GM19035 (cell line): Measurements from ENCODE around the gene PCNX2.
A peak's percentile ranks its signal among the peaks of the same experiment; 100 is the strongest.

Experiments
- ATAC-seq: cut with Tn5 transposase; IDR thresholded peaks from one replicate; pipeline ENCODE4 v1.9.1; 2021; ENCODE audit not compliant: unreplicated experiment

PCNX2 gene

GRCh38 chr1:233268389-233269022 is 27.0 kb downstream of the PCNX2 start:
- ATAC-seq: no peak

DNA sequence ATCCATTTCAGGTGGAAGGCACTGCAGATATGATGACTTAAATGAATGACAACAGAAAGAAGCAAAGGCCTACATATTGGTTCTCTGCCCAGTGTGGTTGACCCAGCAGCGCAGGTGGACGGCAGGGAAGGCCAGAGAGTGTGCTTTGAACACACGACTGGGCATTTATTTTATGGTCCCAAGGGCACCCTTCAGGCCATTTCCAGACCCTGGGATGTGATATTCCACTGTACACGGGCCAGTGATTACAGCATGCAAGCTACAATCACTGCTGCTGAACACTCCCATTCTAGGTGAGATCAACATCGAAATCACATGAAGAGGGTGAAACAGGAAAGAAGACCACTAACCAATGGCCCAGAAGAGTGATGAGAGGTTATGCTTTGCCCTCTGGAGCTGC is 33.8 kb downstream of the PCNX2 start:
- peak; percentile 4 for ATAC-seq

DNA sequence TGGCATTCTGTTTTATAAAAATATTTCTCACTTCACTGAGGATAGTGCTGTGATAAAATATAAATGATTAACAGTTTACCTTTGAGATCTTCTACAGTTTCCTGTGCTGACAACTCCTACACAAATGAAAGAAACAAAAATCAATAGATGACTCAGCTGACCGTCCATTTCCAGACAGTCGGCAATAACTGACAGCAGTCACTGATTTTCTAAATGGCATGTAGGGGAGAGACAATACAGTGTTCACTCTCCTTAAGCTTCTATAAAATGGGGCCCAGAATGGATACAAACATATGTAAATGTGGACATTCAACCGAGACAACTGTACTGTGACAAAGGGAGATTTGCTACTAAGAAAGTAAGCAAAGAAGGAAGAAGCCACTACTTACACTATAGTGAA is 34.3 kb downstream of the PCNX2 start:
- ATAC-seq: peak; percentile 92

GRCh38 chr1:233257786-233258185 is 37.7 kb downstream of the PCNX2 start:
- no peak for ATAC-seq

DNA sequence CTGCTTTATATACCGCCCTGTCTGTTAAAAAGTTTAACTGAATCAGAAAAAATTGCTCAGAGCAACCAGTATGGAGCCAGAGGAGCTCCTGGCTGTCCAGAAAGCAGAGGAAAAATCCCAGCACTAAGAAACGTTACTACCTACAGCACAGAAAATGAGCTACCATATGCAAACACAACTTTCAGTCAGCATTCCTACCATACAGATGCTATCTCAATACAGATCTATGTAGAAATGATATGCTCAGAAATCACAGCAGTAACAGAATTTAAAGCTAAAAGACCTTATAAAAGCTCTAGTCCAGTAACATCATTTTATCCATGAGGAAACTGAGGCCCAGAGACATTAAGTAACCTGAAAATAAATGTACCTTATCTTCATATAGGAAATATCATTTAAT is 38.7 kb downstream of the PCNX2 start:
- ATAC-seq: no peak

- ATAC-seq: no peak
These were observed 39.3 kb downstream of the PCNX2 start for GRCh38 chr1:233256191-233256590.

DNA sequence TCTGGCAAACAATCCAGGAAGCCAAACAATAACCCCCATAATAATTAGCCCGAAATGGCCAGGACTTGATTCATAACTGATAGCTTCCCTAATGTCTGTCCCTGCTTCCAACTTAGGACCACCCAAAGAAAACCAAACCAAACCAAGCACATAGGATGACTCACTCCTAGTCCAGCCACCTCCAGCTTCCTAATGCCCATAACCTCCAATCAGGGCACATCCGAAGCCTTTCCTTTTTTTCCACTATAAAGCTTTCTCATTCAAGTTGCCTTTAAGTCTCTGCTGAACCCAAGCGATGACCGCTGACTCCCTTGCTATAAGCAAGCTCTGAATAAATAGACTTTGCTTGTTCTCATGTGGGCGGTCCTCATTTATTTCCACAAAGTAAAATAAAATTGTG is 40.4 kb downstream of the PCNX2 start:
- ATAC-seq: no peak

DNA sequence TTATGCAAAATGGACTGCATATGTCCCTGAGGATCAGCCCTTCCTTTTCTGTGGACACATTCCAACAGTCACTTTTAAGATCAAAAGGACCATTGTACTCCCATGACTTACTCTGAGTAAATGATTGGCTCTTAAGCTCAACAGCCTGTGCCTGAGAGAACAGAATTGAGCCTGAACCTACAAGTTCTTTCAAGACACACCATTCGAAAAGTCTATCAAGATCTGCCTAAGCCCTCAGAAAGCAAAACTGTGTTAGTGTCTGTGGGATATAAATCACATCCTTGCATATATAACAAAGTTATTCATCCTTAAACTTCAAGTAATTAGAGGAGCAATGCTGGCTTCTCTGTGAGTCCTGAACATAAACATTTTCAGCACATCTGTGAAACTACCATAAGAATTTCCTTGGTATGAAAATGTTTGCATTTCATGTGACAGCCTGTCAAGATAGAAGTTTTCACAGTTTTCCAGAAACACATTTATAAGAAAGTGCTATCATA is 41.6 kb downstream of the PCNX2 start:
- ATAC-seq: no peak

DNA sequence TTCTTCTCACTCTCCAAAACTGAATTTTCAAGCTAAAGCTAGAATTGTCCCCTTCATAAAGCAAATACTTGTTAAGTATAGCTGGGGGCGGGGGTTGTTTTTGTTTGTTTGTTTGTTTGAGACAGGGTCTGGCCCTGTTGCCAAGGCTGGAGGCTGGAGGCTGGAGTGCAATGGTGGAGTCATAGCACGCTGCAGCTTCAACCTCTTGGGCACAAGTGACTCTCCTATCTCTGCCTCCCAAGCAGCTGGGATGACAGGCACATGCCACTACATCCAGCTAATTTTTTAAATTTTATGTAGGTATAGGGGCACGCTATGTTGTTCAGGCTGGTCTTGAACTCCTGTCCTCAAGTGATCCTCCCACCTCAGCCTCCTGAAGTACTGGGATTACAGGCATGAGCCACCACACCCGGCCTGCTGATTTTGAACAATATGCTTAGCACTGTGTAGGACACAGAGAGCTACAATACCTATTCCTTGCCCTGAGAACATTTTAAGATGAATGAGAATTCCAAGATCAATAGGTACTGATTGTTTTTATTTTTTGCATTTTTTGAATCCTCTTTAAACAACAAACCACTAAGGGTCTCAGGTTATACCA is 42.2 kb downstream of the PCNX2 start:
- no peak for ATAC-seq

- ATAC-seq: no peak
These were observed 43.1 kb downstream of the PCNX2 start for GRCh38 chr1:233252441-233252840.

DNA sequence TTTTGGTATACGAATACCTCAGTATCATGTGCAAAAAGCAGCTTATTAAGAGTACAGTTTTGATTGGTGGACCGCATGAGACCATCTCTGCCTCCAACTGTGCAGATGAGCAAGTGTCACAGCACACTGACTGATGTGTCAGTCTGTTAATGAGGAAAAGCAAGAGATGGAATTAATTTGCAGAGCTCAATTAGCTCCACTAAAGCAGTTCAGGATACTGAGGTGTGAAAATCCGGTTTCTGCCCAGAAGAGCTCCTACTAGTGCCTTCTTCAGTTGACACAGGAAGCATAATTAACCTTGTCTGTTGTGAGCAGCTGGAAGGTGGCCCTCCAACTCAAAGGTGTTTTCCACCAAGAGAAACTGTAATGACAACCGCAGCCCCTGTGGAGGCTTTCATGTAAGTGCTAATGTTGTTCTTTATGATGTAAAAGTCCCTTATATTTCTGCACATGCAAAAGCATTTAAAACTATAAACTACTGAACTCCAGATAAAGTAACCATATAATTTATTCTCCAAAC is 44.3 kb downstream of the PCNX2 start:
- no peak for ATAC-seq

- ATAC-seq: no peak
These were observed 47.5 kb downstream of the PCNX2 start for GRCh38 chr1:233248014-233248413.

- no peak for ATAC-seq
These were observed 48.6 kb downstream of the PCNX2 start for GRCh38 chr1:233246965-233247364.

DNA sequence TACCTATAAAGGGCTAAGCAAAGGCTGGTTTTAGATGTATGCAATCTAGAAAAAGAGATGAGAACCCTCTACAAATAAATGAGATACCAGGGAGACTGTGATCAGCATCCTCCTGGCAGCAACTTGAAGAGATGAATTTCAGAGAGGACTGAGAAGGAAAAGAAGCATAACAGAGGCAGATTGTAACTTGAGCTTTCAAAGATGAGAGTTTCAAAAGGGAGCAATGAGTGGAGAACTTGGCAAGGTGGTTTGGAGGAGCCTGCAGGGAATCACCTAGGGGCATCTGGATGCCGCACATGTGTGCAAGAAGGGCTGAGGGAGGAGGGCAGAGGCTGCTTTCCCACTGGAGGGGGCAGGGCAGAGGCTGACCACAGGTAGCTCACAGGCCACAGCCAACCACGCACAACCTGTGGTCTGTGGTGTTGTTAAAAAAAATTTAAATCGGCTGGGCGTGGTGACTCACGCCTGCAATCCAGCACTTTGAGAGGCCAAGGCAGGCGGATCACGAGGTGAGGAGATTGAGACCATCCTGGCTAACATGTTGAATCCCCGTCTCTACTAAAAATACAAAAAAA is 50.2 kb downstream of the PCNX2 start:
- no peak for ATAC-seq

DNA sequence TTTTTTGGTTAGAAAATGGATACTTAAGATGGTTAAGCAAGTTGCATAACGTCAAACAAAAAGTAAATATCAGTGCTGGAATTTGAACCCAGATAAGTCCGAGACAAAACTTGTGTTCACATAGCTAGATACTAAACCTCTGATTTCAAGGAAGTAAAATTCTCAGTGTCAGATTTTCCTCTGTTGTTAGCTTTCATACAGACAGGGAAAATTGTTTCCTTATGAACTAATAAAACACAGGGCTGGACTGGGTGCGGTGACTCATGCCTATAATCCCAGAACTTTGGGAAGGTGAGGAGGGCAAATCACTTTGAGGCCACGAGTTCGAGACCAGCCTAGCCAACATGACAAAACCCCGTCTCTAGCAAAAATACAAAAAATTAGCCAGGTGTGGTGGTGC is 51.3 kb downstream of the PCNX2 start:
- ATAC-seq: no peak

DNA sequence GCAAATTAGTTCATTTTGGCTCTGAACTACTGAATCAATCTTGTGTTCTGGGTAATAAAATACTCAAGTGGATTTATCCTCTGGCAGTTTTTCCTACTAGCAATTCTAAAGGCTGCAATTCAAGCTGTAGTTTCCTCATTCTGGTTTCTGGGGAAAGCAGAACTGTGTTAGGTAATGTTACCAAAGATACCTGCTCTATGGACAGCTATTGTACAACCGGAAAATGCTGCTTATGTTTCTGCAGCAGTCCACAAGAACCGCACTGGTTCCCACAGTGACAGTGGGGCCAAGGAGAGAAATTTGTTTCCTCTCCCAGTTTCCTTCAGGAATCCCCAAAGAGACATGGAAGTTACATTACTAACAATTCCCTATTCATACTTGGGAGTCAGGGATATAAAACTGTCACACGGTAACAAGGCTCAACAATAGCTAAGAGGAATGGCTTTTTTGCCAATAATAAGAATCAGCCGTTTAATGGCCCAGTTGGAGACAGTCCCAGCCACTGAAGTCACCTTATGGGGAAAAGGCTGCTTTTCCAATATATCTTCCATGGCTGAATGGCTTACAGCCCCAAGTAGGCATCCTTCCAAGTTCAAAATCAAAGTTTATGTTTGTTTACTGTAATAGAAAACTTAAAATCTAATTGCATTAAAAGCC is 52.6 kb downstream of the PCNX2 start:
- ATAC-seq: no peak

DNA sequence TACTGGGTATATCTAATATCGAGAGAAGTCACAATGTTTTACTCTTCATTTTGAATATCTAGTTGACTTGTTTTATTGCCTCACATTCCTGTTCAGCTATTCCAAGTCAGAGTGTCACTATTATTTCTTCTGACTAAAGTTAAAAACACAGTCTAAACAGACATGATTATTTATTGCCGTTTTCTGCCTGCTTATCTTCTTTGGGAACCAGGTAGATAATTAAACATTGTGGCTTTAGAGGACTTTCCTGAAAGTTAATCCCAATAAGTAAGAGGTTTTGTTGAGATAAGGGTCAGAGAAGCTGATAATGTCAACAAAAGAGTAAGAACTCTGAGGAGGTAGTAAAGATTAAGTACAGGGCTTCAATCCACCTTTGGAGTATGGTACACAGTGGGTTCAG is 53.8 kb downstream of the PCNX2 start:
- ATAC-seq: no peak

- ATAC-seq: no peak
These were observed 54.5 kb downstream of the PCNX2 start for GRCh38 chr1:233240829-233241682.

DNA sequence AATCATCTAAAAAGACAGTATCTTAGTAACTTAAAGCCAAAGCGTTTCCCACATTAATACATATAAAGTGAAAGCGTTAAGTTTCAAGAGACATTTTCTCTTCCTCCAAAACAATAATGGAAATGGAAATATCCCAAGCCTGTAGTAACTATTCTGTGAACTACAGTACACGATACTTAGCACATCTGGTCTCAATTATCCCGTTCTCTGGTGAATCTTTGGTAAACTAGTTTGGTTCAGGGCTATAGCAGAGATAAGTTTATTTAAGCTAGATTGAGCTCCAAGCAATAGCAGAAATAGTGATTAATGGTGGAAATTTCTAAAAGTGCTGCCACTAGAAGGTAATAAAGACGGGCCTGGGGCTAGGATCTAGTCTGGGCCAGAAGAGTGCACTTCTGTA is 55.2 kb downstream of the PCNX2 start:
- no peak for ATAC-seq

- ATAC-seq: no peak
These were observed 56.6 kb downstream of the PCNX2 start for GRCh38 chr1:233238884-233239431.

DNA sequence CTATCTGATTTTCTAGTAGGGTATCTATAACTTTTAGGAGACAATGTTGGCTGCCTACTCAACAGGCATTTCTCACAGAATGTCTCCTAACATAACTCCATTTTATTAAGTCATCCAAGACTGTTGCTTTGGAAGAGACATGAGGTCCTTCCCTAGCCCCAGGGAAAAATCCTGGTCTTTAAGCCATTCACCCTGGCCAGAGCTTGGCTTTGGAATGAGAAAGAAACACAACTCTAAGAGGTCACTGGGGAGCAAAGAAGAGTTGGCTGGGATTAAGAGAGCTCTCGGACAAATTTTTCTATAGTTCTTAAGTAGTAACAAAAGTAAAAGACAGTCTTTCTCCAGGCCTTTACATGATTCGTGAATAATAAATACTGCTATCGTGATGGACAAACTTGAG is 57.9 kb downstream of the PCNX2 start:
- no peak for ATAC-seq
